SHP77 treated with DMSO at 0.1 percent for 48 hours (cell line): ENCODE results near the gene ZNF140.

Experiments
- DNase-seq: peaks from one replicate; lab custom pipeline; 2025; lab: John Stamatoyannopoulos, UW

The ZNF140 gene

DNA sequence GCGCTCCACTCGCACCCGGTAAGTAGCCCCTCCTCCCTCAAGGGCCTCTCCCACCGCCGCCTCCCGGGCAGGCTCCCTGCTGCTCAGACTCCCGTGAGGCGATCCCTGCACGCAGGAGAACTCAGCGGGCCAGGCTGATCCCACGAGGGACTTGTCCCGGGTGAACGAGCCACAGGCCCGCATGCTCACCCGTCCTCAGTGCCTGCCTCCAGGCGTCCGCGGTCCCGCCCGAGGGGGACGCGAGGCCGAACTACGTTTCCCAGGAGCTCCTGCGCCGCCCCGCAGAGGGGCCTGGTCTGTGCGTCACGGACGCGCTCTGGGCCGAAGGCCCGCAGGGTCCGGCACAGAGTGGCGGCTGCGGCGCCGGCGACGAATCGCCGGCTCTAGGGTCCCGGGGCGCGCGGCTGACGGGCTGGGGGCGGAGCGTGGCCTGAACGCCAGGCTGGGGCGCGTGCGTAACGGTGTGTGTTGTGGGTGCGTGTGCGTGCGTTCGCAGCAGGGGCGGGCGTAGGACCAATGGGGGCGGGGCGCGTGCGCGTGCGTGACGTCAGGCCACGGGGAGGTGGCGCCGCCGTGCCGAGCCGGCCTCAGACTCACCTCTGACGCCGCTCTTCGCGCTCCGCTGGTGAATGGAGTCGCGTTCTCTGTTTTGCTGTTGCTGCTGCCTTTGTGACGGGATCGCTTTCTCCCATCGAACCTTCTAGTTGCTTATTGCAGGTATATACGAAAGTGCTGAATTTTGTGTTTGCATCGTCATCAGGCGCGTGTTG lies 49.5 kb downstream of the ZNF140 start, which contains the start of the genes ZNF10 and ZNF891:
ZNF10 (plus strand) TSS at position 590 of the 770 bp plus-strand sequence. CDS start 13,866 bp downstream, outside the sequence.
ZNF891 (minus strand) TSS at position 237 of the 770 bp plus-strand sequence. CDS start 8,356 bp downstream, outside the sequence.
- DNase-seq: peak; percentile 77

DNA sequence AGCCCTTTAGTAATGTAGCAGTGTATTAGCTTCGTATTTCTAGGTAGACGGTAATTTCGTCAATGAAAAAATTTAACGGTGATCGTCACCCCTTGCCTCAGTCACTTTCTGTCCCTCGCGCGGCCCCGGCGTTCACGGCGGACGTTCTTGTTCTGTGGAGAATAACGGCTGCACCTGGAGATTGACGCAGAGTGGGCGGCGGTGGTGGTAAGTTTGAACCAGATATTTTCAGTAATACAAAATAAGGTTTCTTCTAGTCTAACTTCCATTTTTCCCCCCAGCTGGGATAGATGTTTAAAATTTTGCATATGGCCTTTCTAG lies 50.0 kb downstream of the ZNF140 start:
- no peak for DNase-seq

DNA sequence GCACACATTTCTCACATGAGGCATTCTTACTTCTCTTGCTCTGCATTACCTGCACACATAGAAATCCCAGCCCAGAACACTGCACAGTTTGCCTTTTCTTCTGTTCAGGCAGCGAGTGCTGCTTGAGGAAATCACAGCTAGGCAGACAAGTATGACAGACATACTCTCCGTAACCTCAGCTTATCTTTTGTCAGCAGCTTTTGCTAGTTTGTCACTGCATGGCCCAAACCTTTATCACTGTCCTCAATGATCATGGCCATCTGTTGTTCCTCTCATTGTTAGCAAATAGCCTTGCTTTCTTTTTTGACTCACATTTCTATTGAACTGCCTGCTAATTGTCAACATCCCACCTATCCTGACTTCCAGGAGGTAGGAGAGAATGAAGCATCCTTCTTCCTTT lies 55.0 kb downstream of the ZNF140 start:
- no peak for DNase-seq

DNA sequence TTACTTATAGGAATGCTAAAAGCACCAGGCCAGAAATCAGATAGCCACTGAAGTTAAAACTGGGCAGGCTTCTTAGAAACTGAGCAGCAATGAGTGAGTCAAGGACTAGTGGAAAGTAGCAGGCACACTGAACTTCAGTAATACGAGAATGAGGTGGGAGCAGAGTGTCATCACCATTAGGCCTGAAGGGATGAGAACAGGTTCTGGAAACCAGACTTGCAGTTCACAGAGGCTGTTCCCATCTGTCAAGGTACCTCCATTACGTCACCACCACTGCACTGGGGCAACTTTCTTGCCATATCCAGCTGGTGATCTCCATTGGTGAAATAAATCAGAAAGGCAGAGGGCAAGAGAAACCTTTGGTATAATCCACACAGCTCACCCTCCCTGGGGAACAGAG lies 65.3 kb downstream of the ZNF140 start:
- DNase-seq: no peak

DNA sequence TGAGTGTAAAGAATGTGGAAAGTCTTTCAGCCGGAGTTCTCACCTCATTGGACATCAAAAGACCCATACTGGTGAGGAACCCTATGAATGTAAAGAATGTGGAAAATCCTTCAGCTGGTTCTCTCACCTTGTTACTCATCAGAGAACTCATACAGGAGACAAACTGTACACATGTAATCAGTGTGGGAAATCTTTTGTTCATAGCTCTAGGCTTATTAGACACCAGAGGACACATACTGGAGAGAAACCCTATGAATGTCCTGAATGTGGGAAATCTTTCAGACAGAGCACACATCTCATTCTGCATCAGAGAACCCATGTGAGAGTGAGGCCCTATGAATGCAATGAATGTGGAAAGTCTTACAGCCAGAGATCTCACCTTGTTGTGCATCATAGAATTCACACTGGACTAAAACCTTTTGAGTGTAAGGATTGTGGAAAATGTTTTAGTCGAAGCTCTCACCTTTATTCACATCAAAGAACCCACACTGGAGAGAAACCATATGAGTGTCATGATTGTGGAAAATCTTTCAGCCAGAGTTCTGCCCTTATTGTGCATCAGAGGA lies 75.5 kb downstream of the ZNF140 start:
- no peak for DNase-seq
